LHCN-M2 (cell line): ENCODE data around the gene MAP3K14. TPM values are rescaled to one million over a fixed set of nuclear protein-coding genes. Genes with fewer than 3 reads are reported as not detected.

ENCODE experiments used
- DNase-seq: peaks from one replicate; pipeline ENCODE4 v3.0.0-alpha.2; 2012; ENCODE audit warnings: low read depth
- total RNA-seq: library from RNA; depleted of rRNA; stranded (reverse); fragments of >200 nt; gene quantifications from 2 replicates; pipeline ENCODE4 v1.2.3, GENCODE V29; 2014

The MAP3K14 gene
- total RNA-seq, 1 experiment from 2014 or later = 6.2 TPM

DNA sequence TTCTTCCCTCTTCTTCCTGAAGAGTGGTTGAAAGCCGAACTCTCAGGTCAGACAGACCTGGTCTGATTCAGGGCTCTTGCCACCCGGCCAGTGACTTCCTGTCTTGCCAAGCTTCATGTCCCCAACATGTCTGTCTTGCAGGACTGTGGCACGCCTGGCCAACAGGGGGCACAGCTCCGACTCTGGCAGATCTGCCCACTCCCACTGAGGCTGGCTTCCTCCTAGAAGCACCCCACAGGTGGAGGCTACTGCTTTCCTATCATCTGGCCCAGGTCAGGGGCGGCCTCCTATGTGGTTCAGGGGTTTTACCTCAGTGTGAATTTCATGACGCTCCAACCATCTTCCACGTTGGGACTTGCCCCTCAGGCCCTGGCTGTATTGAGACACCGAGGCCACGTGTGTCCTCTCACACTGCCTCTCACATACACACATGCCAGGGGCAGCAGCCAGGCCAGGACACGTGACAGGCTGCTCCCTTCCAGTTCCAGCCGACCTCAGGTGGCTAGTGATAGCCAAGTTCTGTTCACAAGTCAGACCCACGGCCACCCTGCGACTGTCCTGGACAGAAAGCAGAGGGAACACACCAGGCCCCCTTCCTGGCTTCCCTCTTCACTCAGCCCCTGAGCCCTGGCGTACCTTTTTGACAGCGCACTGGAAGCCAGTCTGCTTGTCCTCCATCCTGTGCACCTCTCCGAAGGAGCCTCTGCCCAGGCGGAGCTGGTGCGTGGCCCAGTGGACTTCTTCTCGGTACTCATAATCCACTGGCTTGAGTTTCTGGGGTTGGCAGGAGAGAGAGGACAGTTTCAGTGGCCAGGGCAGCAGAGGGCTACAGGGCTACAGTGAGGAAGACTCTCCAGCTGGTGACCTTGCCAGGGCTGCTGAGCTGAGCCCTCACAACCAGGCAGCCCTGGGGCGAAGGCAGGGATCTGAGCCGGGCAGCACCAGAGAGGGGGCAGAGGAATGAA is 32.4 kb downstream of the MAP3K14 start:
- DNase-seq = no peak

DNA sequence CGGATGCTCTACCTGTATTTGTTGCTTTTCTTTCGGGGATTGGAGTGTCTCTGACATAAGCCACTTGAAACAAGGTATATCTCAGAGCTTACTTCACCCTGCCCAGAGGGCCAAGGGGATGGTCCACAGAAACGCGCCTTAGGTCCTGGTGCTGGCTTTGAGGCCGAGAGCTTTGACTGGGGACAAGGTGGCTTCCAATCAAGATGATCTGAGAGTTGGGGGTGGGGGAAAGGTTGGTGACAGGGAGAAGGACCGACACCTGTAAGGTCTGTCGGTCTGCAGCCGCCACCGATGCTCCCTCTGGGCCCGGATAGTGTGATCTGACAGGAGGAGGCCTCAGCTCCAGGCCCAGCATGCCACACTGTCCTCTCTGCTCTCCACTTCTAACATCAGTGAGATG is 33.1 kb downstream of the MAP3K14 start:
- no peak for DNase-seq

DNA sequence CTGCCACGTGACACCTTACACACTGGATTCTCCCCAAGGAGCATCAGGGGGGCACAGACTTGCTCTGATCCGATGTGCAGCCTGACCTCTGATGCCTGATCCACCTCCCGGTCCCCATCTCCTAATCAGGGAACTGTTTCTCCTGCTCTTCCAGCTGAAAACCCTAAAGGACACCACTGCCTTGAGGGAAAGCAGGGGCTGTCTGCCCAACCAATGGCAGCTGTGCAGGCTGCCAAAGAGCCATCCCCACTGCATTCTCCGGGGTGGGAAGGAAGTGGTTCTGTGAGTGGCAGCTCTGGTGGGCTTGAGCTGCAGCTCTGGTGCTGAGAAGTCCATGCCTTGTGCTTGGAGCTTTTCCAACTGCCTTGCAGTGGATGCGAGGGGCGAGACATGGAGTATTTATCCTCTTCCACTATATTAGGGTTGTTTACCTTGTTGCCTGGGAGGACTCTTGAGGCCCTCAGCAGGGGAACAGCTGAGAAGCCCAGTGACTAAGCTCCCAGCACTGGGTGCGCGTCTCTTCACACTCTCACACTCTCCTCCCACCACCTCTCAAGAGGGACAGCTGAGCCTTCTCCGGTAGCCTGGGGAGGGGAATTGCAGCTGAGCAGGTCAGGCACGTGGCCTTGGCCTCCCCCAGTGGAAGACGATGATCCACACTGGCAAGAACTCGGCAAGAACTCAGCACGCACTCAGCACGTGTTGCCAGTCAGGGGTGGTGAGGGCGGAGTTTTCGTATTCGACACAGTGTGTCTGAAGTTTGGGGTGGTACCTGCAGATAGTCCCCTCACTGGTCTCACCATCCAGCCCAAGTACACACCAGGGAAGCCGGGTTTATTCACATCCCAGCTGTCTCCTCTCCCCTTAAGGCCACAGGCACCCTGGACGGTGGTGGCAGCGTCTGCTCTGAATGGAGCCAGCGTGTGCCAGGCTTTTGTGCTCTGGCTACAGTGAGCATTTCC is 33.9 kb downstream of the MAP3K14 start:
- peak; percentile 100 for DNase-seq

DNA sequence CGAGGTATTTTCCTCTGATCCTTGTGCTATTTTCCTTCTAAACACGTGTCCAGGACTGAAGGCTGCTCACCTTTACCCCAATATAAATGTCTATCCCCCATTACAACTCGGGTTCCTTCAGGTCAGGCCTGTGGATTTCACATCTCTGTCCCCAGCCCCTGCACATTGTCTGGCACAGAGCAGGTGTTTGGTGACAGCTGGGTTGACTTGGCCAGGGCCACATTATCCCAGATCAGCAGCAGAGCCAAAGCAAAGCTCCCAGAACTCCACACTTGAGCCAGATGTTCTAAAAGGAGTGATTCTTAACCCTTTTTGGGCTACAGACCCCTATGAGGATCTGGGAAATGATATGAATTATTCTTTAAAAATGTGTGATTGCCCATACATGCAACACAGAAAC is 36.9 kb downstream of the MAP3K14 start:
- DNase-seq = no peak

DNA sequence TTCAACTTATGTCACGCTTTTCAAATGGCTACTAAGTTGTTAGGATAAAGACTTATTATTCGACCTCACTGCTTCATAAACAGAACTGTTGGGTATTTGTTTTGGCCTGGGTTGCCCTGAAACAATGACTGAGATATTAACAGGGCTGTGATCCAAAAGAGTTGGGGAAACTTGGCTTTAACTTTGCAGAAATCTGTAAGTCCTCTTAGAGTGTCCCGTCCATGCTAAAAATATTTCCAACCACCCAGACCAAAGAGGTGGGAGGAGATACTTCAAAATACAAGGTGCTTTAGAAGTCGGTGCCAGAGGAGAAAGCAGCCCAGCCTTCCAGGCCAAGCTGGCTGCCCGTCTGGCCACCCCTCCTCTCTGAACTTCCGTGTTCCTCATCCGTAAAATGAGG is 38.8 kb downstream of the MAP3K14 start:
- DNase-seq = no peak

DNA sequence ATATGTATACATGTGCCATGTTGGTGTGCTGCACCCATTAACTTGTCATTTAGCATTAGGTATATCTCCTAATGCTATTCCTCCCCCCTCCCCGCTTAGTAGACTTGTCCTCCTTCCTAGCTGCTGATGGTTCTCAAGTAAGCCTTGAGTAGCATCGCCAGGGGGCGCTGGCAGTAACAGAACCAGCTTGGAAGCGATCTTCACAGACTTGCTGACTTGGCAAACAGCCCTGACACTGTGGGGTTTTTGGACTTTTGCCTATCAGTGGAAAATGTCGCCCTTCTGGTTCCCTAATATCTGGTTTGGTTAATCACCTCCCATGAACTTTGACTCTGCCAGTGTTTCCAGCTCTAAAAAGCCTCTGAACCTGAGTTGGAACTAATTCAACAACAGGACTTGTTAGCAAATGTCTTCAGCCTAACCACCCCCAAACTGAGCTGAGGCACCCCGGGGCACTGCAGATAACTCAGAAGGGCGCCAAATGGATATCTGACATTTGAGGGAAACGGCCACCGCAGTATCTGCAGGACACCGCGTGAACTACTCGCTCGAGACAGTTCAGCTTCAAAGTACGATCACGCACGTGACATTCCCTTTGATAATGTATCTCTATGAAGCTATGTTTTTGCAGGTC is 39.5 kb downstream of the MAP3K14 start:
- peak; percentile 90 for DNase-seq

DNA sequence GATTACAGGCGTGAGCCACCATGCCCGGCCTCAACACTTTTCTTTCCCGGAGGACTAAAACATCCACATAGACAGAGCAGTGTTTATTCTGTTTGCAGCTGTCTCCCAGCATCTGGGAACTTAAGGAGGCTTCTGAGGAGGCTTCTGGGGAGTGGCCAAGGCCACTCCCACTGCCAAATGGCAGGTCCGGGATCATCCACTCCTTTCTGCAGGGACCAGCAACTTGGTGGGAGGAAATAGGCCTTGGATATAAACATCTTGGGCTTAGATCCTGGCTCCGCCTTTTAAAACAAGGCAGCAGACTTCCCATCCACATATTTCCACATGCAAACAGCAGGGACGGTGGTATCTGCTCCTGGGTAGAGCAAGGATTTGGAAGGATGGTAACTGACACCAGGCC is 40.8 kb downstream of the MAP3K14 start:
- DNase-seq = peak; percentile 89

DNA sequence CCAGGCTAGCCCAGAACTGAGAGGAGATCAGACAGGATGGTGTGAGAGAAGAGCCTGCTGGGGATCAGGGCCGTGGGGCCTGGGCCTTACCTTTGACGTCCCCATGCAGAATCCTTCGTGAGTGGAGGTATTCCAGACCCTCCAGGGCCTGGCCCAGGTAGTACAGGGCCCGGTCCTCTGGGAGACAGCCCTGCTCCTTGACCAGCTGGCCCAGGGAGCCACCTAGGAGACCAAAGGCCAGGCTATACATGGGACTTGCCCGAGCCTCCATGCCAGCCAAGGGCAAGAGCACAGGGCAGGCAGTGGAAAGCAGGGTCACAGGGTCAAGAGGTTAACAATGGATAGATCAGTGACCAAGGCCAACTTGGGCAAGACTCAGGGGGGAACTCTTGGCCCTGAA is 42.8 kb downstream of the MAP3K14 start:
- no peak for DNase-seq

DNA sequence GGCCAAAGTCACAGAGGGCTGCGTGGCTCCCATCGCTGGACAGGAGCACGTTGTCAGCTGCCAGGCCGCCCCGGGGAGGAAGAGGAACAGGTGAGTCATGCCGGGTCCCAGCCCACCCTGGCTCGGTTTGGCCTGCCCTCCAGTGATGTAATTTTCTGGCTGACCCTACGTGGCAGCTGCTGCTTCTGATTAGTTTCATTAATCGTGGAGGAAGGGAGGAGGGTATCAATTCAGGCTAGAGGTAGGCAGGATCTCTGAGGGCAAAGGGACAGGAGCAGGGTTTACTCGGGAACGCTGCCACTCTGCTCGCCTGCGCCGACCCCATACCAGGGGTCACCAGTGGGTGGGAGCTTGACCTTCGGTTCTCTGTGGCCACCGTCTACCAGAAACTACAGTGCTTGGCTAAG is 43.3 kb downstream of the MAP3K14 start:
- peak; percentile 45 for DNase-seq

DNA sequence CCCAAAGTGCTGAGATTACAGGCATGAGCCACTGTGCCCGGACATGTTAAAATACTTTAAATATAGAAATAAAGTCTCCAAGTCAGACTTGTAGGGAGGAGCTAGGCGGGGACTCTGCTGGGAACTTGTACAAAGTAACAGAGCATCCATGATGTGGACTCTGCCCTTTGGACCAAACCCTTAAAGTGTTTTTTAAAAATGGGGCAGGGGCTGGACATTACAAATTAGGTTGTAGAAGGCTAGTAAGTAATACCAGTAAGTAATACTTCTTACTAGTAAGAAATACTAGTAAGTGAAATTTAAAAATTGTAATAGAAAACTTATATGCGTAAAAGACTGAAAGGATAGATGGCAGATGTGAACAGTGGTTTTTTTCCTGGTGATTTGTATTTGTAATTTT is 45.2 kb downstream of the MAP3K14 start:
- no peak for DNase-seq

DNA sequence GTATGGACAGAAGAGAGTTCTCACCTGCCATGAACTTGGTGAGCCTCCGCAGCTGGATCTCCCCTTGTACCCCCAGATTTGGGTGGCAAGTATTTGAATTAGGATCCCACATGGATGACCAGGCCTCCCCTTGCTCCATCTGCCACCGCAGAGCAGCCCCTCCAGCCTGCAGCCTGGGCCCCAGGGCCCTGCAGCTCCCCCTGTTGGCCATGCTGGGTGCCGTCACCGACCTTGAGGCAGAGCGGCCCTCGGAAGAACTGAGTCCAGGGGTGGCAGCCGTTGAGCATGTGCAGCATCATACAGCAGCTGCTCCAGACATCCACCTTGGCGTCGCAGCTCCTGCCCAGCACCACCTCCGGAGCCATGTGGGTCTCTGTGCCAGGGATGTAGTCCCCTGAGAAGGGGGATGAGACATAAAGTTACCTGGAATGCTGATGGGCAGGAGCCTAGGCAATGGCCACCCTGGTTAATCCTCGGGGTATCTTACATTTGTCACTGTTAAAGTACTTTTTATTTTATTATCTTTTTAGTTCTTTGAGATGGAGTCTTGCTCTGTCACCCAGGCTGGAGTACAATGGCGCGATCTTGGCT is 45.9 kb downstream of the MAP3K14 start:
- DNase-seq = no peak

DNA sequence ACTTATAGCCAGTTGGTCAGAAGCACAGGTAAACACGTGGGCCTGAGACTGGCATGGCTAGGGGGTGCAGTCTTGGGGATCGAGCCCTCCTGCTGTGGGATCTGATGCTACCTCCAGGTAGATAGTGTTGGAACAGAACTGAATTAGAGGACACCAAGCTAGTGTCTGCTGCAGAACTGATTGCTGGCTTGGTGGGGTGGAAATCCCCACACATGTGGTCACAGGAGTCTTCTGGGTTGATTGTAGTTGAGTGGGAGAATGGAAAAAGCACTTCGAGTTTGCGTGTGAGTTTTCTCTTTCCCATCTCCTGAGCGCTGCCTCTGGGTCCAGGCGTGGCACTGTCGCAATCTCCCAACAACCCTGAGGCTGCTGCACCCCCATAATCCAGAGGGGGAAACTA is 46.9 kb downstream of the MAP3K14 start:
- no peak for DNase-seq

DNA sequence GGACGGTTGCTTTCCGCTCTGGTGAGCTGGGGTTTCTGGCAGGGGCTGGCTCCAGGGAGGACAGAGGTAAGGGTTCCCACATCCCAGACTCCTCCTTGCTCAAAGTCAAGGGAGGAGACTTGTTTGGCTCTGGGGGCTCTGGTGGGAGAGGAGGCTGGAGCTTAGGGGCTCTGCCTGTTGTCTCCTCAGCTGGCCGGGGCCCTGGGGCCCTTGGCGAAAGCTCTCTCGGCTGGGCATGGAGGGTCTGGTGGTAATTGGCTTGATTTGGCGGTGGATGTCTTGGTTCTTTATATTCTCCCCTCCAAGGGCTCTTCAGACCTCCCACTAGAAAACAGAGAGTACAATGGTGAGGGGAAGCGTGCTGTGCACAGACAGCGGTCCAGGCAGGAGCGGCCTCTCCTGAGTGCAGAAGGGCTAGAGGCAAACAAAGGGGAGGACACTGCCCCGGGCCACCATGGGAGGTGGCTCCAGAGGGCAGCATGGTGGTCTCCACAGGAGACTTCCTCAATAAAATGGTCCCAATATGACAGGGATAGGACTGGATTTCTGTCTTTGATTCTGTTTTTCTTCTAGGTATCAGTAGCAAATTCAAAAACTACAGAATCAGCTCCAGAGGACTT is 49.3 kb downstream of the MAP3K14 start:
- no peak for DNase-seq

DNA sequence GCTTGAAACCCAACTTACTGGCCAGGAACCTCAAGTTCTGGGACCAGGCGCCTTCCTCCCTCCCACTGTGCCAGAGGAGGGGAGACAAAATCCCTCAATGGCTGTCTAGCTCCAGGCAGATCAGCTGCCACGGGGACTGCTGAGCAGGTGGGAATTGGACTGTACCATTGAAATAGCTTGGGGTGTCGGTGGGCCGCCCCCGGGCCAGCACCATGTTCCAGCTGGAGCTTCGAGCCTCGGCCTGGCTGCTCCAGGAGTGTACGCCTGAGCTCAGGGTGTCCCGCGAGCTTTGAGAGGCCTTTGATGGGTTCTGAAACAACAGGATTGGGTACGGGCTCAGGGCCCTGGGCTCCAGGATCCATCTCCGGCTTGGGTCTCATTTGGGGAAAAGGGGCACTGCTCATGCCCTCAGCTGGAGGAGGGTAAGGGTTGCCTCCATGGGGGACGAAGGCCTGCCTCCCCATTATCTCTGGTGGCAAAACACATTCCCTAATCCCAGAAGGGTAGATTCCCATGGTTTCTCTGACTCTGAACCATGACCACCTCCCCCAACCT is 50.4 kb downstream of the MAP3K14 start:
- no peak for DNase-seq

DNA sequence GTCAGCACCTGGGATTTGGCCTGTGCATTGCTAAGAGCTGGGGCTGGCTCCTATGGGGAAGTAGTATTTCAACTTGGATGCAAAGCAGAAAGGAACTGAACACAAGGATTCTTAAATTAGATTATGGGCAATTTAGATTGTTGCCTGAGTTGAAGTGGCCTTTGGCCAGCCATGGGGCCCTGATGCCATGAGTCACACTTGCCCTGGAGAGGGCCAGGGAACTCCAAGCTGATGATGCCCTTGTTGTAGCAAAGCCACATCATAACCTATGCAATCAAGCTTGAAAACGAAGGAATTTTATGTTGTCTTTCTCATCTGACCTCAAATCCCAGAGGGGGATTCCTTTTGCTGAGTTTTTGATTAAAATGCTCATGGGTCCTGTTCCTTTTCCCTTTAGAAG is 51.0 kb downstream of the MAP3K14 start:
- DNase-seq = peak; percentile 95

DNA sequence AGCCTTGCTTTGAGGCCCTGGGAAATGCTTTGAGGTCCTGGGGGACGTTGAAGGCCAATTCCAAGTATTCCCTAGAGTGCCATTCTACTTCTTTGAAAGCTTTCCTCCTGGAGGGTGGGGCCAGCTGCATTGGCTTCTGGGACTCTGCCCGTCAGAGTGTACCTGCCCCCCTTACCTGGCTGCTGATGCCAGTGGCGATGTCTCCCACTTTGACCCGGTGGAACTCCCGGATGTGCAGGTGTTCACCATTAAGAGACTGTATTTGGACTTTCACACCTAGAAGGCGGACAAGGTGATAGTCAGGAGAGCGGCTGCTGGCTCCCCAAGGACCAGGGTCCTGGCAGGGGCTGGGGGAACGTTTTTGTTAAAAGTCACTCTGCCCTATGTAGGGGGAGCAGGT is 51.8 kb downstream of the MAP3K14 start:
- no peak for DNase-seq

DNA sequence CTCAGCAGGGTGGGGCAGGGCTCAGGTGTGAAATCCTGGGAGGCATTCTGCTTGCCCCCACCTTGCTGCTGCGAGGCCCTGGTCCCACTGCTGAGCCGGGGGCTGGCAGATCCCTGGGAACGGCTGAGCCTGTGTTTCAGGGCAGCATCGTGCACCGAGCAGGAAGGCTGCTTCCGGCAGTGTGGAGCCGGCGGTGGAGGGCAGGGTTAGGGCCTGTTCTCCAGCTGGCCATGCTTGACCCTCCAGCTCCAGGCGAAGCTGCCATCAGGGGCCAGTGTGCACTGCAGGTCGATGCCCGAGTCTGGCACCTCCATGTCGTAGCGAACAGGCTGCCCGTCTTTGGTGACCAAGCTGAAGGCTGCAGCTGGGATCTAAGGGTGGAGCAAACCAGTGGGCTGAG is 52.4 kb downstream of the MAP3K14 start:
- no peak for DNase-seq

DNA sequence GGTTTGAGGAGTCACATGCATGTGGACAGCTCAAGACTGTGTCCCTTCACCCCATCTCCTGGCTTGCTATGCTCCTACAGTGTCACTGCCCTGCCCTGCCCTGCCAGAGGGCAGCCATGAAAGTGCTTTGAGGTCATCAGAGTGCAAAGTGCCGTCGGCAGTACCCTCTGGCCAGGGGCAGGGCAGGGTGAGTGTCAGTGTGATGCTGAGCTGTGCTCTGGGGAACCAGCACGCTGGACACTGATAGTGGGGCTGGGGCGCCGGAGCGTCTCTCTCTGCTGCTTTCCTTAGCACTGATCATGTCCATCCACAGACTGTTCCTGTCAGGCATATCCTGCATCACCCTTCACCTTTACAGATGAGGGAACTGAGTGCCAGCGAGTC is 53.4 kb downstream of the MAP3K14 start:
- no peak for DNase-seq

DNA sequence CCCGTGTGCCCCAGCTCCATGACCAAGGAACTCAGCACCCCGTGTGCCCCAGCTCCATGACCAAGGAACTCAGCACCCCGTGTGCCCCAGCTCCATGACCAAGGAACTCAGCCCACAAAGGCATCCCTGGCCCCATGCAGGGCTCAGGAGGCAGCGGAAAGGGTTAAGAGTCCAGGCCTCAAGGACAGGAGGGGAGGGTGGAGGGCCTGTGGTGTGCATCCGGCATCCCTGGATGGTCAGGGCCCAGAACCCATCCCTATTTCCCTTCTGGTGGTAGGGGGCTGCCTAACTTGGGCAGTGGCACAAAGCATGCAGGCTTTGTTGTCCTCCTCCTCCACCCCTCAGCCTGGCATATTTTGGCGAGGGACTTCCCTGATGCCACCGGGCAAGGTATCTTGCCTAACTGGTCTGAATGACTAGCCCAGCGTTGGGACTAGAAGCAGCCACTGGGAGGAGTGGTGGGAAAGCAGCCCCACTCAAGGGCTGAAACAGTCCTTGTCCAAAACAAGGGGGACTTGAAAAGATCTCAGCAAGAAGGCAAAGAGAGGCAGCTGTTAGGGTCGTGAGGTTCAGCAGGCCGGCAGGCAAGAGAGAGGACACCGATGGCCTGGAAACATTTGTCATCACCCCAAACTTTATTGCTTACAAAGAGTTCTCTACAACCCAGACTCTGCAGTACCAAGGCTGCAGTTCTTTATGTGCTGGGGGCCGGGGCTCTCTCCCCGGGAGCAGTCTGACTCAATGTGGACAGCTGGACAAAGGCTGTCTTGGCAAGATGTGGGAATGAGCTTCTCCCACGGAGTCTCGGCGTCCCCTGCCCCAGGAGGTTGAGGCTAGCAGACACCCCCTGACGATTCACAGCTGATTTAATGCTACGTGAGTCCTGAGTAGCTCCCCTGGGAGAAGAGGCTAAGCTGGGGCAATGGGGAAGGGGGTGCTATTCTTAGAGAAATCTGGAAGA is 54.0 kb downstream of the MAP3K14 start:
- peak; percentile 92 for DNase-seq
